HG03469 (cell line): Measurements from ENCODE around the gene UBA5.
"Not testable (repeated sequence)": the region's sequence is repeated elsewhere in the genome, so short reads cannot be mapped to it uniquely, and the experiment has no call there.

Experiments
- ATAC-seq: cut with Tn5 transposase; IDR thresholded peaks from one replicate; pipeline ENCODE4 v1.9.1; 2021; ENCODE audit warnings: mild to moderate bottlenecking, moderate library complexity, moderate number of reproducible peaks; ENCODE audit not compliant: unreplicated experiment

The UBA5 gene

GRCh38 chr3:132660052-132660810, at the start of gene UBA5:
Gene UBA5, plus strand, starts transcription at chr3:132660329. Its CDS starts 209 bp downstream, at chr3:132660538.
- ATAC-seq: peak; percentile 47

GRCh38 chr3:132615301-132615700, 44.8 kb upstream of the UBA5 start:
- ATAC-seq: not testable (repeated sequence)

- ATAC-seq: no peak
These were observed 44.2 kb upstream of the UBA5 start for GRCh38 chr3:132615881-132616280.

- ATAC-seq: no peak
These were observed 43.3 kb upstream of the UBA5 start for GRCh38 chr3:132616780-132617179.

GRCh38 chr3:132622148-132622547, 38.0 kb upstream of the UBA5 start:
- no peak for ATAC-seq

- ATAC-seq: no peak
These were observed 37.4 kb upstream of the UBA5 start for GRCh38 chr3:132622761-132623160.

- ATAC-seq: no peak
These were observed 36.5 kb upstream of the UBA5 start for GRCh38 chr3:132623646-132624045.

- no peak for ATAC-seq
These were observed 35.3 kb upstream of the UBA5 start for GRCh38 chr3:132624790-132625189.

- ATAC-seq: peak; percentile 72
These were observed 34.5 kb upstream of the UBA5 start for GRCh38 chr3:132625613-132626012.

- no peak for ATAC-seq
These were observed 33.2 kb upstream of the UBA5 start for GRCh38 chr3:132626955-132627354.

- ATAC-seq: no peak
These were observed 32.0 kb upstream of the UBA5 start for GRCh38 chr3:132628157-132628556.

GRCh38 chr3:132629928-132630327, 30.2 kb upstream of the UBA5 start:
- ATAC-seq: no peak

GRCh38 chr3:132630612-132631011, 29.5 kb upstream of the UBA5 start:
- ATAC-seq: no peak

GRCh38 chr3:132635052-132635451, 25.1 kb upstream of the UBA5 start:
- no peak for ATAC-seq

- no peak for ATAC-seq
These were observed 22.5 kb upstream of the UBA5 start for GRCh38 chr3:132637590-132637989.

GRCh38 chr3:132638706-132639105, 21.4 kb upstream of the UBA5 start:
- no peak for ATAC-seq

- not testable (repeated sequence) for ATAC-seq
These were observed 18.7 kb upstream of the UBA5 start for GRCh38 chr3:132641427-132641826.

GRCh38 chr3:132641837-132642538, 18.1 kb upstream of the UBA5 start:
- ATAC-seq: no peak

- no peak for ATAC-seq
These were observed 17.6 kb upstream of the UBA5 start for GRCh38 chr3:132642539-132642847.

- ATAC-seq: no peak
These were observed 16.8 kb upstream of the UBA5 start for GRCh38 chr3:132643366-132643765.

GRCh38 chr3:132645058-132645457, 15.1 kb upstream of the UBA5 start:
- ATAC-seq: no peak

- no peak for ATAC-seq
These were observed 10.0 kb upstream of the UBA5 start for GRCh38 chr3:132650153-132650552.
